ENCODE measurements around the gene TOX2. TPM values are rescaled to one million over a fixed set of nuclear protein-coding genes. Genes with fewer than 3 reads are reported as not detected.

TOX2 gene
- total RNA-seq, 2 experiments from 2014 or later, result 1.6 to 3.0 TPM

GRCh38 chr20:44117296-44118184 lies 202.9 kb downstream of the TOX2 start:
- Mint-ChIP-seq H3K27me3 (peaks cover 24% of the 10 kb centered on the region), H3K27ac (no peak overlapping the region), H3K4me3 (no peak overlapping the region), H3K4me1 (peaks cover 5% of the 10 kb centered on the region), H3K36me3 (ENCODE audit: low read depth) (no peaks in the 10 kb centered on the region), H3K9me3 (ENCODE audit: low read depth) (no peaks in the 10 kb centered on the region)
- intact Hi-C loops (cut with DNase I, micrococcal nuclease), result loop anchor here (5.0 to 10.0 kb wide), 2 partner anchors 197 to 270 kb away; partner anchors contain the start of gene FITM2 (in 1 of the 2)
- ATAC-seq (no peak), DNase-seq (no peak)
- CTCF ChIA-PET, result interaction anchor here (0.6 to 8.3 kb wide), 23 partner anchors 10 to 669 kb away, joined by 3 to 166 read pairs (median 4); partner anchors contain the start of gene JPH2
- POLR2A ChIA-PET, result interaction anchor here (0.7 to 1.0 kb wide), 2 partner anchors 72 to 1980 kb away, joined by 3 to 6 read pairs; no protein-coding TSS in a partner anchor

- ChIA-PET CTCF (interaction anchor here (0.9 to 8.3 kb wide), 8 partner anchors 13 to 75 kb away, joined by 3 to 166 read pairs (median 5); partner anchors contain the start of gene JPH2), POLR2A (no interaction called here)
- peaks cover 26% of the 10 kb centered on the region for H3K27me3 Mint-ChIP-seq
- no peak for ATAC-seq
- intact Hi-C loops (cut with DNase I, micrococcal nuclease), result loop anchor here (5.0 to 10.0 kb wide), 2 partner anchors 196 to 269 kb away; partner anchors contain the start of gene FITM2 (in 1 of the 2)
- H3K27ac Mint-ChIP-seq, result no peak overlapping the region
- H3K36me3 Mint-ChIP-seq (ENCODE audit: low read depth), result no peaks in the 10 kb centered on the region
- H3K9me3 Mint-ChIP-seq (ENCODE audit: low read depth), result no peaks in the 10 kb centered on the region
- H3K4me1 Mint-ChIP-seq, result peaks cover 5% of the 10 kb centered on the region
- no peak overlapping the region for H3K4me3 Mint-ChIP-seq
- DNase-seq, result no peak
These were observed 203.8 kb downstream of the TOX2 start for GRCh38 chr20:44118185-44119033.

Other genes with a start within 250 kb of the TOX2 start
- gene MYBL2, start 247.7 kb upstream of the TOX2 start, total RNA-seq, result 100 to 1,000 TPM in 1 of 2 experiments, 10 to 100 TPM in 1; 99.8 to 113 TPM
- under 1 TPM in 1 of 2 experiments, not detected in 1; 0.23 TPM for gene GTSF1L, start 187.8 kb upstream of the TOX2 start, total RNA-seq